GM12892 (cell line): ENCODE measurements around the gene UPB1.

Experiments
- POLR2A ChIP-seq: IDR thresholded peaks from 2 replicates; pipeline ENCODE4 v1.6.1; 2011; ENCODE audit warnings: low read depth, low read length, control low read depth
- POLR2AphosphoS5 ChIP-seq: IDR thresholded peaks from 2 replicates; pipeline ENCODE4 v1.6.1; 2011; ENCODE audit warnings: low read depth, low read length, control low read depth
- TAF1 ChIP-seq: IDR thresholded peaks from 2 replicates; pipeline ENCODE4 v1.6.1; 2011; ENCODE audit warnings: low read depth, mild to moderate bottlenecking, control low read depth, low read length, borderline replicate concordance

DNA sequence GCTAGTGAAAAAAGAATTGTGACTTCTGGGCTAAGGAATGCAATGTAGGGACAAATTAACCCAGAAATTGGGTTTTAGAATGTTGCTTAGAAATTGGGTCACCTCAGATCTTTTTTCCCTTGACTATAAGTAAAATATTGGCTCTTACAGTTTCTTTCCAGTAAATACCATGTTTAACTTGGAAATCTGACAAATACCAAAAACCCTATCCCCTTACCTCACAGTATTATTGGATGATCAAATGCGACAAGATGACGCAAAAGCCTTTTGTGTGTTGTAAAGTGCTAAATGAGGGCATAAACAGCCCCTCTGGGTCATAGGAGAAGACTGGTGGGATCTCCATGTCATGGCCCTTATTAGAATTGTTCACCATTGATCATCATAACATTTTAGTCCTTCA lies 6.1 kb upstream of the UPB1 start:
- TF ChIP-seq POLR2A (no peak), POLR2AphosphoS5 (no peak), TAF1 (no peak)
